Fibroblast of lung (primary cell): Measurements from ENCODE around the gene ODF2.

Source experiments
- CTCF ChIP-seq, 2 donors: IDR thresholded peaks in 1 of 2; conservative IDR thresholded peaks in 1 of 2; 1 replicate in 1 of 2; 2 replicates in 1 of 2; pipeline ENCODE4 v1.5.1; 2011 to 2012; ENCODE audit warnings: low read length in 2 of 2, control low read depth in 1 of 2, inconsistent platforms in 1 of 2, low read depth in 1 of 2, mild to moderate bottlenecking in 1 of 2
- EZH2 ChIP-seq: IDR thresholded peaks from 2 replicates; pipeline ENCODE4 v1.5.1; 2012; ENCODE audit warnings: low read length, control low read depth, mild to moderate bottlenecking; ENCODE audit errors: missing control alignments

- TF ChIP-seq CTCF (conservative IDR thresholded peaks at IDR 0.05 in 1 of 2, IDR thresholded peaks at IDR 0.05 in 1 of 2; ENCODE audit: low read depth in 1 of 2, low read length in 2 of 2) (no peak), EZH2 (no peak)
Observed at GRCh38 chr9:128448746-128449145, 7.1 kb upstream of the ODF2 start.
